OCI-LY3 (cell line): ENCODE data around the gene TEAD1.

Experiments used
- H2AFZ ChIP-seq: fragments of 200-600, 300-600 bp; shearing (Covaris generic); 2 replicates; pipeline ENCODE4 v1.6.0; 2014; ENCODE audit warnings: antibody characterized with exemption, low read depth, low read length
- H3K27ac ChIP-seq: fragments of 200-600, 300-600 bp; sonication (generic); 2 replicates; pipeline ENCODE4 v1.5.1; 2014; ENCODE audit warnings: mild to moderate bottlenecking, low read length, moderate library complexity, mixed read lengths
- H3K27me3 ChIP-seq: fragments of 200-600, 300-600 bp; sonication (generic); 2 replicates; pipeline ENCODE4 v1.6.1; 2014; ENCODE audit warnings: low read depth, low read length, mixed read lengths
- H3K36me3 ChIP-seq: fragments of 200-600, 300-600 bp; sonication (generic); replicated peaks from 2 replicates; pipeline ENCODE3; 2014; ENCODE audit warnings: low read depth, low read length, mixed read lengths
- H3K4me1 ChIP-seq: fragments of 300-600, 200-600 bp; sonication (generic); 2 replicates; pipeline ENCODE4 v1.6.1; 2014; ENCODE audit warnings: low read length, mixed read lengths
- H3K4me2 ChIP-seq: fragments of 200-600, 300-600 bp; sonication (generic); 2 replicates; pipeline ENCODE4 v1.6.1; 2014; ENCODE audit warnings: low read length, mixed read lengths
- H3K4me3 ChIP-seq: fragments of 300-600, 200-600 bp; sonication (generic); 2 replicates; pipeline ENCODE4 v1.5.1; 2014; ENCODE audit warnings: antibody characterized with exemption, mild to moderate bottlenecking, low read length, moderate library complexity
- H3K79me2 ChIP-seq: fragments of 300-600, 200-600 bp; shearing (Covaris generic); 2 replicates; pipeline ENCODE4 v1.6.1; 2014; ENCODE audit warnings: mild to moderate bottlenecking, low read length, mixed read lengths
- H3K9ac ChIP-seq: fragments of 300-600, 200-600 bp; shearing (Covaris generic); 2 replicates; pipeline ENCODE4 v1.6.0; 2014; ENCODE audit warnings: mild to moderate bottlenecking, low read length, moderate library complexity
- H3K9me3 ChIP-seq: fragments of 200-600, 300-600 bp; shearing (Covaris generic); 2 replicates; pipeline ENCODE4 v1.6.1; 2014; ENCODE audit warnings: low read length, mixed read lengths; ENCODE audit not compliant: insufficient read depth
- H4K20me1 ChIP-seq: fragments of 200-600, 300-600 bp; sonication (generic); 2 replicates; pipeline ENCODE4 v1.6.1; 2016; ENCODE audit warnings: low read length, mixed read lengths; ENCODE audit not compliant: insufficient read depth
- EZH2phosphoT487 ChIP-seq: fragments of 200-600 bp; shearing (Covaris generic); IDR thresholded peaks from 2 replicates; pipeline ENCODE4 v1.6.1; 2018; ENCODE audit warnings: antibody characterized with exemption, mixed run types, low read depth
- TF ChIP-seq, protein P1 (sequence below): fragments of 200-600, 300-600 bp; sonication (generic); IDR thresholded peaks from 2 replicates; pipeline ENCODE4 v1.5.1; 2014; ENCODE audit warnings: antibody characterized with exemption, low read length, low read depth

Gene TEAD1

DNA sequence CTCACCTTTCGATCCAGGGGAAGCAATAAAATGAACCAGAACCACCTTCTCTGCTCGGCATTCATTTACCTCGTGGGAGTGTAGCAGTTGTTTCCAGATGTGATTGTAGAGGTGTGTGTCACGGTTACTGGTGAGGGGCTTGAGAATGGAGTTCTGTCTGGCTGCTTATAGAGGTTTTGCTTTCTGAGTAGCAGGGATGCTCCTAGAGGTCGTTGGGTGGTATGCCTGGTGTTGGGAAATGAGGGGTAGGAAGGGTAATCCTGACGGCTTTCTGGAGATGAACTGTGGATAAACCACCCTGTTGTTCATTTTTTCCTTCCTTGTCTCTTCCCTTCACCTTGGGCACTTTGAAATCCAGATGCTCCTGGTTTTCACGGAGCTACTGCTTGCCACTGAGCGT lies 8.1 kb downstream of the TEAD1 start:
- Histone ChIP-seq H3K27me3 (peaks cover 22% of the 10 kb centered on the region), H3K79me2 (no peaks in the 10 kb centered on the region), H2AFZ (no peak overlapping the region), H3K36me3 (no peaks in the 10 kb centered on the region), H3K9me3 (no peaks in the 10 kb centered on the region), H3K27ac (no peak overlapping the region), H4K20me1 (no peaks in the 10 kb centered on the region), H3K4me3 (no peak overlapping the region), H3K9ac (no peak overlapping the region), H3K4me2 (no peak overlapping the region), H3K4me1 (no peaks in the 10 kb centered on the region)
- TF ChIP-seq EZH2phosphoT487: no peak
- TF ChIP-seq, protein P1, sequence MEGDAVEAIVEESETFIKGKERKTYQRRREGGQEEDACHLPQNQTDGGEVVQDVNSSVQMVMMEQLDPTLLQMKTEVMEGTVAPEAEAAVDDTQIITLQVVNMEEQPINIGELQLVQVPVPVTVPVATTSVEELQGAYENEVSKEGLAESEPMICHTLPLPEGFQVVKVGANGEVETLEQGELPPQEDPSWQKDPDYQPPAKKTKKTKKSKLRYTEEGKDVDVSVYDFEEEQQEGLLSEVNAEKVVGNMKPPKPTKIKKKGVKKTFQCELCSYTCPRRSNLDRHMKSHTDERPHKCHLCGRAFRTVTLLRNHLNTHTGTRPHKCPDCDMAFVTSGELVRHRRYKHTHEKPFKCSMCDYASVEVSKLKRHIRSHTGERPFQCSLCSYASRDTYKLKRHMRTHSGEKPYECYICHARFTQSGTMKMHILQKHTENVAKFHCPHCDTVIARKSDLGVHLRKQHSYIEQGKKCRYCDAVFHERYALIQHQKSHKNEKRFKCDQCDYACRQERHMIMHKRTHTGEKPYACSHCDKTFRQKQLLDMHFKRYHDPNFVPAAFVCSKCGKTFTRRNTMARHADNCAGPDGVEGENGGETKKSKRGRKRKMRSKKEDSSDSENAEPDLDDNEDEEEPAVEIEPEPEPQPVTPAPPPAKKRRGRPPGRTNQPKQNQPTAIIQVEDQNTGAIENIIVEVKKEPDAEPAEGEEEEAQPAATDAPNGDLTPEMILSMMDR: no peak

DNA sequence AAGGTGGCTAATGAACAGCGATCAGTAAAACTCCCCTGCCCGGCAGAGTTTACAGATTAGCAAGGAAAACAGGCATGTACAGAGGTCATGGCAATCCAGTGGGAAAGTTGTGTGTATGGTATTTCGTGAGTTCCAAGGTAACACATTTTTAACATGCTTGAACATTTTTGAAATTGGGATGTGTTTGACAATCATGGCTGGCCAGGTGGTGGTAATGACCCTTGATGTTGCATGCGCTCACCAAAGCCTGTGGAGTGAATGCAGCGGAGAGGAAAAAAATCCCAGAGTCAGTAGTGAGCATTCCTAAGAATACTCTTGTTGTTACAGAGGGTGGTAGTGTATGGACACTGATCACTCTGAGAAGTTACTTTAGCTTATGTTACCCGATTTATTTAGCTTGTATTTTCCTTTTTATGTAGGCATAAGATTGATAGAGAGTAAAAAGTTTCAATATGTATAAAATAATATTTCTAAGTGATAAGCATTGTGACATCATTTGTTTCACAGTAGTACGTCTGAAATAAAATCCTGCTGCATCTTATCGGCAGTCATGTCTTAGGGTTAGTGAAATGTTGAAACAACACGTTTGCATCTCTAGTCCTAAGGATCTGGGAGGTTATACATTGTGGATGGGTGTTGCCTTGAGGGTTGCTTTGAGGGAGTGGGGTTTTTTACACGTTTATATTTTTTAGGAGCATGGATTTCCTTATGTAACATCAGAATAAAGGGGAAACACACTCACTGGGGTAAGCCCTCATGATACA lies 8.7 kb downstream of the TEAD1 start:
- H4K20me1 ChIP-seq: no peaks in the 10 kb centered on the region
- no peak overlapping the region for H3K4me2 ChIP-seq
- H3K27me3 ChIP-seq: peaks cover 15% of the 10 kb centered on the region
- no peak overlapping the region for H3K9ac ChIP-seq
- no peak overlapping the region for H2AFZ ChIP-seq
- no peaks in the 10 kb centered on the region for H3K9me3 ChIP-seq
- TF ChIP-seq EZH2phosphoT487: no peak
- TF ChIP-seq, protein P1: no peak
- no peak overlapping the region for H3K27ac ChIP-seq
- no peaks in the 10 kb centered on the region for H3K4me1 ChIP-seq
- H3K36me3 ChIP-seq: no peaks in the 10 kb centered on the region
- H3K4me3 ChIP-seq: no peak overlapping the region
- no peaks in the 10 kb centered on the region for H3K79me2 ChIP-seq

DNA sequence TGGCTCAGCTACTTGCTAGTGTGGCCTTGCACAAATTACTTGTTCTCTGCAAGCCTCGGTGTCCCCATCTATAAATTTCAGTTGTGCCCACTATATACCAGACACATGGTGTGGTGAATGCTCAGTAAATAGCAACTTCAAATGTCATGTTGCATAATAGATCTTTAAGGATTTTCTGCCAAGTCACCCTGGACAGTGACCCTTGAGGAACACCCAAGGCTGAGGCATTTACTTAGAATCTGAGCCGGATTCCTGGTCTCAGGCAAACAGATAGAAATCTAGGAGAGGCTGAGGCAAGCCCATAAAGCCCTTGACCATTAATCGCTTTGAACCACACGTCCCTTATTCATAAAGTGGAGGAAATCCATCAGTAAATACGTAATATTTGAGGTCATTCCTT lies 9.7 kb downstream of the TEAD1 start:
- H3K4me2 ChIP-seq: no peak overlapping the region
- H3K4me1 ChIP-seq: no peaks in the 10 kb centered on the region
- TF ChIP-seq, protein P1: no peak
- no peak overlapping the region for H2AFZ ChIP-seq
- H3K9me3 ChIP-seq: no peaks in the 10 kb centered on the region
- no peak overlapping the region for H3K9ac ChIP-seq
- H3K79me2 ChIP-seq: no peaks in the 10 kb centered on the region
- H4K20me1 ChIP-seq: no peaks in the 10 kb centered on the region
- H3K27me3 ChIP-seq: peaks cover 6% of the 10 kb centered on the region; the same call in 1 of the 2 replicates
- H3K4me3 ChIP-seq: no peak overlapping the region
- no peak overlapping the region for H3K27ac ChIP-seq
- no peaks in the 10 kb centered on the region for H3K36me3 ChIP-seq

DNA sequence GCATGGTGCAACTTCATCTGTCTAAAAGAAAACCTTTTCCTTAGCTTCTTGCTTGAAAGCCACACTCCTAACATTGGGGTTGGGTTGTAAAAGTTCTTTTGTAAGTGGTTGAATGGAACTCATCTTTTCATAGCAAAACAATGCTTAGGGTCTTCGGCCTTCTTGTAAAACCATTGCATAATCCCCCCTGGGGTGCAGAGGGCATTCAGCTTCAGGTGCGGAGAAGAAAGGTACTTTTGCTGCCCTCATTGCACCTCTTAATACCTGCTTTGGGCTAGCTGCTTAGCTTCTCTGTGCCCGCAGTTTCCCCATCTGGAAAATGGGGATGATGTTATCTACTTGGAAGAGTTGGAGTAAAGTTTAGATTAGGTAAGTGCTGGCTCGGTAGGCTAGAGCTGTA lies 10.1 kb downstream of the TEAD1 start:
- no peak for TF ChIP-seq EZH2phosphoT487
- TF ChIP-seq, protein P1: no peak
- Histone ChIP-seq H3K79me2 (no peaks in the 10 kb centered on the region), H3K4me2 (no peak overlapping the region)

More for the DNA sequence above, 10.1 kb downstream of the TEAD1 start:
- H3K4me1 ChIP-seq: no peaks in the 10 kb centered on the region
- no peak overlapping the region for H3K9ac ChIP-seq
- H2AFZ ChIP-seq: no peak overlapping the region
- no peak overlapping the region for H3K27ac ChIP-seq
- peaks cover 4% of the 10 kb centered on the region; the same call in 1 of the 2 replicates for H3K27me3 ChIP-seq
- no peaks in the 10 kb centered on the region for H4K20me1 ChIP-seq
- H3K9me3 ChIP-seq: no peaks in the 10 kb centered on the region
- no peak overlapping the region for H3K4me3 ChIP-seq
- H3K36me3 ChIP-seq: no peaks in the 10 kb centered on the region
